NCI-H2107 (cell line): ENCODE measurements around the gene CDK2.
"Not testable (repeated sequence)": the region's sequence is repeated elsewhere in the genome, so short reads cannot be mapped to it uniquely, and the experiment has no call there.

Experiments used
- DNase-seq: peaks from one replicate; lab custom pipeline; 2025; lab: John Stamatoyannopoulos, UW

Gene CDK2

GRCh38 chr12:55981882-55982281, 15.3 kb downstream of the CDK2 start:
- DNase-seq, result not testable (repeated sequence)

- no peak for DNase-seq
Measured at GRCh38 chr12:55982319-55982936, 15.8 kb downstream of the CDK2 start.

- DNase-seq, result no peak
Measured at GRCh38 chr12:55983232-55983842, 16.7 kb downstream of the CDK2 start.

- DNase-seq, result no peak
Measured at GRCh38 chr12:55984861-55985260, 18.2 kb downstream of the CDK2 start.

- DNase-seq, result no peak
Measured at GRCh38 chr12:55985341-55985740, 18.7 kb downstream of the CDK2 start.

- not testable (repeated sequence) for DNase-seq
Measured at GRCh38 chr12:55985976-55986375, 19.3 kb downstream of the CDK2 start.

- no peak for DNase-seq
Measured at GRCh38 chr12:55991110-55991509, 24.5 kb downstream of the CDK2 start.

- no peak for DNase-seq
Measured at GRCh38 chr12:55993230-55993853, 26.7 kb downstream of the CDK2 start.

- DNase-seq, result no peak
Measured at GRCh38 chr12:55995366-55995765, 28.7 kb downstream of the CDK2 start.

GRCh38 chr12:55996201-55996714, 29.6 kb downstream of the CDK2 start:
- peak; percentile 68 for DNase-seq

- peak; percentile 82 for DNase-seq
Measured at GRCh38 chr12:55996715-55997534, 30.3 kb downstream of the CDK2 start, which contains the start of gene SUOX. Gene SUOX, plus strand, starts transcription at chr12:55997276. Its CDS starts 4,946 bp downstream, at chr12:56002222.

GRCh38 chr12:55997535-55997859, 30.9 kb downstream of the CDK2 start:
- no peak for DNase-seq

GRCh38 chr12:55999522-55999921, 32.9 kb downstream of the CDK2 start:
- DNase-seq, result not testable (repeated sequence)

GRCh38 chr12:55999999-56000540, 33.4 kb downstream of the CDK2 start:
- DNase-seq, result not testable (repeated sequence)

- DNase-seq, result no peak
Measured at GRCh38 chr12:56001487-56002100, 35.0 kb downstream of the CDK2 start.

GRCh38 chr12:56003376-56003775, 36.7 kb downstream of the CDK2 start:
- DNase-seq, result not testable (repeated sequence)

- no peak for DNase-seq
Measured at GRCh38 chr12:56004211-56004610, 37.6 kb downstream of the CDK2 start.

- DNase-seq, result peak; percentile 13
Measured at GRCh38 chr12:56007564-56008559, 41.2 kb downstream of the CDK2 start.

- no peak for DNase-seq
Measured at GRCh38 chr12:56010111-56010570, 43.5 kb downstream of the CDK2 start.

- DNase-seq, result no peak
Measured at GRCh38 chr12:56011509-56012090, 45.0 kb downstream of the CDK2 start.
